HEK293 (cell line): ENCODE measurements around the gene LARGE1.

ENCODE experiments used
- CTCF ChIA-PET: fragments of 350-600 bp; formaldehyde crosslinking; extraction: SDS; loops from one replicate; lab custom pipeline; 2021; ENCODE audit warnings: antibody characterized with exemption; lab: Yijun Ruan, JAX
- POLR2A ChIA-PET: fragments of 300-600 bp; formaldehyde crosslinking; extraction: SDS; loops from one replicate; lab custom pipeline; 2020; ENCODE audit warnings: antibody characterized with exemption, inconsistent platforms; lab: Yijun Ruan, JAX
- H3K27ac ChIP-seq: fragments of 200-500 bp; sonication (Bioruptor generic); 2 replicates; pipeline ENCODE4 v1.5.1; 2014; ENCODE audit warnings: low read depth, low read length, control low read depth, inconsistent platforms; ENCODE audit errors: extremely low read depth
- H3K36me3 ChIP-seq, 2 experiments: fragments of 200-500 bp in 1 of 2; sonication (Bioruptor generic) in 1 of 2; 1 replicate in 1 of 2; 2 replicates in 1 of 2; pipeline ENCODE4 v1.5.1; 2014 to 2017; ENCODE audit warnings: inconsistent platforms in 2 of 2, low read length in 2 of 2; ENCODE audit not compliant: control insufficient read depth in 2 of 2, insufficient read depth in 1 of 2
- H3K4me1 ChIP-seq: fragments of 200-500 bp; sonication (Bioruptor generic); 2 replicates; pipeline ENCODE4 v1.5.1; 2014; ENCODE audit warnings: mild to moderate bottlenecking, low read length, inconsistent platforms; ENCODE audit not compliant: control insufficient read depth, insufficient read depth
- H3K4me3 ChIP-seq: 2 replicates; pipeline ENCODE4 v1.5.1; 2011; ENCODE audit warnings: low read depth, mild to moderate bottlenecking, control low read depth, low read length, moderate library complexity
- H3K9me3 ChIP-seq: fragments of 200-500 bp; sonication (Bioruptor generic); 2 replicates; pipeline ENCODE4 v1.5.1; 2014; ENCODE audit warnings: low read depth, low read length, inconsistent platforms; ENCODE audit not compliant: control insufficient read depth, insufficient read depth
- GFI1B ChIP-seq: fragments of 450-650 bp; formaldehyde crosslinking; IDR thresholded peaks from 2 replicates; pipeline ENCODE4 v1.5.1; 2016; ENCODE audit warnings: missing biosample characterization, missing genetic modification characterization
- KLF1 ChIP-seq: fragments of 450-650 bp; formaldehyde crosslinking; IDR thresholded peaks from 2 replicates; pipeline ENCODE4 v1.5.1; 2016; ENCODE audit warnings: missing biosample characterization, missing genetic modification characterization
- KLF9 ChIP-seq: fragments of 450-650 bp; formaldehyde crosslinking; IDR thresholded peaks from 2 replicates; pipeline ENCODE4 v1.5.1; 2016; ENCODE audit warnings: missing biosample characterization, missing genetic modification characterization, low read depth
- MEIS1 ChIP-seq: sonication (generic); formaldehyde crosslinking; IDR thresholded peaks from 2 replicates; pipeline ENCODE4 v1.8.1; 2022; ENCODE audit warnings: missing genetic modification reagents, mild to moderate bottlenecking, borderline replicate concordance
- MZF1 ChIP-seq: fragments of 450-650 bp; formaldehyde crosslinking; IDR thresholded peaks from 2 replicates; pipeline ENCODE4 v1.5.1; 2017; ENCODE audit warnings: missing biosample characterization, missing genetic modification characterization, borderline replicate concordance
- SALL2 ChIP-seq: fragments of 450-650 bp; formaldehyde crosslinking; IDR thresholded peaks from 2 replicates; pipeline ENCODE4 v1.5.0; 2017; ENCODE audit warnings: missing biosample characterization, mild to moderate bottlenecking, missing genetic modification characterization, borderline replicate concordance
- ZBTB48 ChIP-seq: fragments of 450-650 bp; formaldehyde crosslinking; IDR thresholded peaks from 2 replicates; pipeline ENCODE4 v1.5.1; 2016; ENCODE audit warnings: missing biosample characterization, missing genetic modification characterization
- ZNF114 ChIP-seq: fragments of 450-650 bp; formaldehyde crosslinking; IDR thresholded peaks from 2 replicates; pipeline ENCODE4 v1.5.0; 2017; ENCODE audit warnings: missing biosample characterization, missing genetic modification characterization
- ZNF138 ChIP-seq: fragments of 450-650 bp; formaldehyde crosslinking; IDR thresholded peaks from 2 replicates; pipeline ENCODE4 v1.5.1; 2016; ENCODE audit warnings: missing biosample characterization, missing genetic modification characterization, borderline replicate concordance
- ZNF391 ChIP-seq: fragments of 450-650 bp; formaldehyde crosslinking; IDR thresholded peaks from 2 replicates; pipeline ENCODE4 v1.5.1; 2016; ENCODE audit warnings: low read depth, missing biosample characterization, missing genetic modification characterization, borderline replicate concordance
- ZNF404 ChIP-seq: fragments of 450-650 bp; formaldehyde crosslinking; IDR thresholded peaks from 2 replicates; pipeline ENCODE4 v1.5.1; 2017; ENCODE audit warnings: missing biosample characterization, missing genetic modification characterization
- ZNF48 ChIP-seq: fragments of 450-650 bp; formaldehyde crosslinking; IDR thresholded peaks from 2 replicates; pipeline ENCODE4 v1.5.1; 2016; ENCODE audit warnings: missing biosample characterization, missing genetic modification characterization
- ZNF510 ChIP-seq: fragments of 450-650 bp; formaldehyde crosslinking; IDR thresholded peaks from 2 replicates; pipeline ENCODE4 v1.5.1; 2018; ENCODE audit warnings: mild to moderate bottlenecking, missing genetic modification characterization, missing biosample characterization; ENCODE audit not compliant: insufficient replicate concordance
- ZNF521 ChIP-seq: fragments of 450-650 bp; formaldehyde crosslinking; IDR thresholded peaks from 2 replicates; pipeline ENCODE4 v1.5.1; 2017; ENCODE audit warnings: missing biosample characterization, mild to moderate bottlenecking, missing genetic modification characterization
- ZNF549 ChIP-seq: fragments of 450-650 bp; IDR thresholded peaks from 2 replicates; pipeline ENCODE4 v1.5.1; 2018; ENCODE audit warnings: missing biosample characterization, missing genetic modification characterization, mild to moderate bottlenecking, inconsistent platforms, moderate library complexity
- ZNF747 ChIP-seq: fragments of 450-650 bp; formaldehyde crosslinking; IDR thresholded peaks from 2 replicates; pipeline ENCODE4 v1.5.1; 2016; ENCODE audit warnings: missing biosample characterization, missing genetic modification characterization
- TF ChIP-seq, protein P1 (sequence below): fragments of 450-650 bp; IDR thresholded peaks from 2 replicates; pipeline ENCODE4 v1.5.1; 2018; ENCODE audit warnings: missing biosample characterization, mild to moderate bottlenecking, missing genetic modification characterization
- TF ChIP-seq, protein P2 (sequence below): fragments of 450-650 bp; formaldehyde crosslinking; IDR thresholded peaks from 2 replicates; pipeline ENCODE4 v1.5.1; 2016; ENCODE audit warnings: missing biosample characterization, missing genetic modification characterization
- TF ChIP-seq, protein P3 (sequence below): fragments of 450-650 bp; formaldehyde crosslinking; IDR thresholded peaks from 2 replicates; pipeline ENCODE4 v1.5.1; 2016; ENCODE audit warnings: missing biosample characterization, missing genetic modification characterization
- TF ChIP-seq, protein P4 (sequence below): fragments of 450-650 bp; formaldehyde crosslinking; IDR thresholded peaks from 2 replicates; pipeline ENCODE4 v1.5.1; 2016; ENCODE audit warnings: missing biosample characterization, missing genetic modification characterization, low read depth
- TF ChIP-seq, protein P5 (sequence below): fragments of 450-650 bp; formaldehyde crosslinking; IDR thresholded peaks from 2 replicates; pipeline ENCODE4 v1.5.1; 2016; ENCODE audit warnings: missing biosample characterization, missing genetic modification characterization
- TF ChIP-seq, protein P6 (sequence below): fragments of 450-650 bp; formaldehyde crosslinking; IDR thresholded peaks from 2 replicates; pipeline ENCODE4 v1.5.1; 2016; ENCODE audit warnings: missing biosample characterization, missing genetic modification characterization

Gene LARGE1

DNA sequence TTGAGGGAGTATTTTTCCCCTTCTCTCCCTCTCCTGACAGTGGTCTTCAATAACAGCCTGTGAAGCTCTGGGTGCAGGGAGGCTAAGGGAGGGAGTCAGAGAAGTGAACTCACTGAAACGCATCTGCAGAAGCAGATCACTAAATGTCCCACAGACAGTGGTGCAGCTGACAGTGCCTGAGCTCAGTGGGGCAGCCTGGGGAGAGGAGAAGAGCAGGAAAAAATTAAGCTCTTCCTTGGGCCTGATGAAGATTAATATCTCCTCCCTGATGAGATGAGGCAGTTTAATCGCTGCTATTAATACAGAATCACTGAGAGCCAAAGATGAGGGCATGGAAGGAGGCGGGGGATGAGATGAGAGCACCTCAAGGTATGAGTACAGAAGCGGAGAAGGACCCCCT, 180.8 kb downstream of the LARGE1 start:
- no peak overlapping the region for H3K27ac ChIP-seq
- no peaks in the 10 kb centered on the region for H3K9me3 ChIP-seq
- no peak for TF ChIP-seq SALL2 (tag by site-specific recombination)
- no peak for TF ChIP-seq ZNF48
- TF ChIP-seq, protein P1, sequence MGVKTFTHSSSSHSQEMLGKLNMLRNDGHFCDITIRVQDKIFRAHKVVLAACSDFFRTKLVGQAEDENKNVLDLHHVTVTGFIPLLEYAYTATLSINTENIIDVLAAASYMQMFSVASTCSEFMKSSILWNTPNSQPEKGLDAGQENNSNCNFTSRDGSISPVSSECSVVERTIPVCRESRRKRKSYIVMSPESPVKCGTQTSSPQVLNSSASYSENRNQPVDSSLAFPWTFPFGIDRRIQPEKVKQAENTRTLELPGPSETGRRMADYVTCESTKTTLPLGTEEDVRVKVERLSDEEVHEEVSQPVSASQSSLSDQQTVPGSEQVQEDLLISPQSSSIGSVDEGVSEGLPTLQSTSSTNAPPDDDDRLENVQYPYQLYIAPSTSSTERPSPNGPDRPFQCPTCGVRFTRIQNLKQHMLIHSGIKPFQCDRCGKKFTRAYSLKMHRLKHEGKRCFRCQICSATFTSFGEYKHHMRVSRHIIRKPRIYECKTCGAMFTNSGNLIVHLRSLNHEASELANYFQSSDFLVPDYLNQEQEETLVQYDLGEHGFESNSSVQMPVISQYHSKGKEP = no peak
- no peak for TF ChIP-seq MEIS1 (CRISPR knock-in tag)
- no peak for TF ChIP-seq KLF9 (tag by site-specific recombination)
- no peak for TF ChIP-seq KLF1 (tag by site-specific recombination)
- TF ChIP-seq ZBTB48 (tag by site-specific recombination) = no peak
- no peak for TF ChIP-seq GFI1B (tag by site-specific recombination)
- TF ChIP-seq ZNF510 (tag by site-specific recombination) = no peak
- TF ChIP-seq, protein P2, sequence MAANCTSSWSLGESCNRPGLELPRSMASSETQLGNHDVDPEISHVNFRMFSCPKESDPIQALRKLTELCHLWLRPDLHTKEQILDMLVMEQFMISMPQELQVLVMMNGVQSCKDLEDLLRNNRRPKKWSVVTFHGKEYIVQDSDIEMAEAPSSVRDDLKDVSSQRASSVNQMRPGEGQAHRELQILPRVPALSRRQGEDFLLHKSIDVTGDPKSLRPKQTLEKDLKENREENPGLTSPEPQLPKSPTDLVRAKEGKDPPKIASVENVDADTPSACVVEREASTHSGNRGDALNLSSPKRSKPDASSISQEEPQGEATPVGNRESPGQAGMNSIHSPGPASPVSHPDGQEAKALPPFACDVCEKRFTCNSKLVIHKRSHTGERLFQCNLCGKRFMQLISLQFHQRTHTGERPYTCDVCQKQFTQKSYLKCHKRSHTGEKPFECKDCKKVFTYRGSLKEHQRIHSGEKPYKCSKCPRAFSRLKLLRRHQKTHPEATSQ = no peak
- TF ChIP-seq MZF1 (tag by site-specific recombination) = no peak
- no peak for TF ChIP-seq ZNF521 (tag by site-specific recombination)
- TF ChIP-seq, protein P3, sequence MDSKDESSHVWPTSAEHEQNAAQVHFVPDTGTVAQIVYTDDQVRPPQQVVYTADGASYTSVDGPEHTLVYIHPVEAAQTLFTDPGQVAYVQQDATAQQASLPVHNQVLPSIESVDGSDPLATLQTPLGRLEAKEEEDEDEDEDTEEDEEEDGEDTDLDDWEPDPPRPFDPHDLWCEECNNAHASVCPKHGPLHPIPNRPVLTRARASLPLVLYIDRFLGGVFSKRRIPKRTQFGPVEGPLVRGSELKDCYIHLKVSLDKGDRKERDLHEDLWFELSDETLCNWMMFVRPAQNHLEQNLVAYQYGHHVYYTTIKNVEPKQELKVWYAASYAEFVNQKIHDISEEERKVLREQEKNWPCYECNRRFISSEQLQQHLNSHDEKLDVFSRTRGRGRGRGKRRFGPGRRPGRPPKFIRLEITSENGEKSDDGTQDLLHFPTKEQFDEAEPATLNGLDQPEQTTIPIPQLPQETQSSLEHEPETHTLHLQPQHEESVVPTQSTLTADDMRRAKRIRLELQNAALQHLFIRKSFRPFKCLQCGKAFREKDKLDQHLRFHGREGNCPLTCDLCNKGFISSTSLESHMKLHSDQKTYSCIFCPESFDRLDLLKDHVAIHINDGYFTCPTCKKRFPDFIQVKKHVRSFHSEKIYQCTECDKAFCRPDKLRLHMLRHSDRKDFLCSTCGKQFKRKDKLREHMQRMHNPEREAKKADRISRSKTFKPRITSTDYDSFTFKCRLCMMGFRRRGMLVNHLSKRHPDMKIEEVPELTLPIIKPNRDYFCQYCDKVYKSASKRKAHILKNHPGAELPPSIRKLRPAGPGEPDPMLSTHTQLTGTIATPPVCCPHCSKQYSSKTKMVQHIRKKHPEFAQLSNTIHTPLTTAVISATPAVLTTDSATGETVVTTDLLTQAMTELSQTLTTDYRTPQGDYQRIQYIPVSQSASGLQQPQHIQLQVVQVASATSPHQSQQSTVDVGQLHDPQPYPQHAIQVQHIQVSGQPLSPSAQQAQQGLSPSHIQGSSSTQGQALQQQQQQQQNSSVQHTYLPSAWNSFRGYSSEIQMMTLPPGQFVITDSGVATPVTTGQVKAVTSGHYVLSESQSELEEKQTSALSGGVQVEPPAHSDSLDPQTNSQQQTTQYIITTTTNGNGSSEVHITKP = no peak
- TF ChIP-seq, protein P4, sequence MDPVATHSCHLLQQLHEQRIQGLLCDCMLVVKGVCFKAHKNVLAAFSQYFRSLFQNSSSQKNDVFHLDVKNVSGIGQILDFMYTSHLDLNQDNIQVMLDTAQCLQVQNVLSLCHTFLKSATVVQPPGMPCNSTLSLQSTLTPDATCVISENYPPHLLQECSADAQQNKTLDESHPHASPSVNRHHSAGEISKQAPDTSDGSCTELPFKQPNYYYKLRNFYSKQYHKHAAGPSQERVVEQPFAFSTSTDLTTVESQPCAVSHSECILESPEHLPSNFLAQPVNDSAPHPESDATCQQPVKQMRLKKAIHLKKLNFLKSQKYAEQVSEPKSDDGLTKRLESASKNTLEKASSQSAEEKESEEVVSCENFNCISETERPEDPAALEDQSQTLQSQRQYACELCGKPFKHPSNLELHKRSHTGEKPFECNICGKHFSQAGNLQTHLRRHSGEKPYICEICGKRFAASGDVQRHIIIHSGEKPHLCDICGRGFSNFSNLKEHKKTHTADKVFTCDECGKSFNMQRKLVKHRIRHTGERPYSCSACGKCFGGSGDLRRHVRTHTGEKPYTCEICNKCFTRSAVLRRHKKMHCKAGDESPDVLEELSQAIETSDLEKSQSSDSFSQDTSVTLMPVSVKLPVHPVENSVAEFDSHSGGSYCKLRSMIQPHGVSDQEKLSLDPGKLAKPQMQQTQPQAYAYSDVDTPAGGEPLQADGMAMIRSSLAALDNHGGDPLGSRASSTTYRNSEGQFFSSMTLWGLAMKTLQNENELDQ = no peak
- no peak for TF ChIP-seq ZNF391
- no peak for TF ChIP-seq ZNF404 (tag by site-specific recombination)
- TF ChIP-seq ZNF114 (tag by site-specific recombination) = no peak
- ChIA-PET CTCF (interaction anchor here (0.5 to 0.7 kb wide), 4 partner anchors 15 to 1275 kb away, joined by 3 to 4 read pairs (median 3); no protein-coding TSS in a partner anchor), POLR2A (no interaction called here)
- H3K4me3 ChIP-seq = no peak overlapping the region
- no peaks in the 10 kb centered on the region for H3K4me1 ChIP-seq
- H3K36me3 ChIP-seq = no peaks in the 10 kb centered on the region

DNA sequence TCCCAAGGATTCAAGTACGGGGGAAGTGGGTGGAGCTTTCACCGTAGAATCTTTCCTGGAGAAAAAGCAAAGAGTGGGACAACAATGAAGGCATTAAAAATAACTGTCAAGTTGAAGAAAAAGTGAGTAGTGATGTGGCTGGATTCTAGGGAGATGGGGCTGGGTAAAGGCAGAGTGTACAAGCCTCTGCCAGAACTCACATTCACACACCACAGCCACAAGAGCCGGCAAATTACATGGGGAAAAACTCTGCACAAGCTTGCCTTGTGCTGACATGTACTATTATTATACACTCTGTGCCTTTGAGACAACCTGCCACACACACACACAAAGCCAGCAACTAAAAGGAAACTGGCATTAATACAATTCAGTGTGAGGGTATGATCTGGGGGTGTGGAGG, 182.6 kb downstream of the LARGE1 start:
- no peak overlapping the region for H3K4me3 ChIP-seq
- no peak overlapping the region for H3K27ac ChIP-seq
- TF ChIP-seq, protein P5, sequence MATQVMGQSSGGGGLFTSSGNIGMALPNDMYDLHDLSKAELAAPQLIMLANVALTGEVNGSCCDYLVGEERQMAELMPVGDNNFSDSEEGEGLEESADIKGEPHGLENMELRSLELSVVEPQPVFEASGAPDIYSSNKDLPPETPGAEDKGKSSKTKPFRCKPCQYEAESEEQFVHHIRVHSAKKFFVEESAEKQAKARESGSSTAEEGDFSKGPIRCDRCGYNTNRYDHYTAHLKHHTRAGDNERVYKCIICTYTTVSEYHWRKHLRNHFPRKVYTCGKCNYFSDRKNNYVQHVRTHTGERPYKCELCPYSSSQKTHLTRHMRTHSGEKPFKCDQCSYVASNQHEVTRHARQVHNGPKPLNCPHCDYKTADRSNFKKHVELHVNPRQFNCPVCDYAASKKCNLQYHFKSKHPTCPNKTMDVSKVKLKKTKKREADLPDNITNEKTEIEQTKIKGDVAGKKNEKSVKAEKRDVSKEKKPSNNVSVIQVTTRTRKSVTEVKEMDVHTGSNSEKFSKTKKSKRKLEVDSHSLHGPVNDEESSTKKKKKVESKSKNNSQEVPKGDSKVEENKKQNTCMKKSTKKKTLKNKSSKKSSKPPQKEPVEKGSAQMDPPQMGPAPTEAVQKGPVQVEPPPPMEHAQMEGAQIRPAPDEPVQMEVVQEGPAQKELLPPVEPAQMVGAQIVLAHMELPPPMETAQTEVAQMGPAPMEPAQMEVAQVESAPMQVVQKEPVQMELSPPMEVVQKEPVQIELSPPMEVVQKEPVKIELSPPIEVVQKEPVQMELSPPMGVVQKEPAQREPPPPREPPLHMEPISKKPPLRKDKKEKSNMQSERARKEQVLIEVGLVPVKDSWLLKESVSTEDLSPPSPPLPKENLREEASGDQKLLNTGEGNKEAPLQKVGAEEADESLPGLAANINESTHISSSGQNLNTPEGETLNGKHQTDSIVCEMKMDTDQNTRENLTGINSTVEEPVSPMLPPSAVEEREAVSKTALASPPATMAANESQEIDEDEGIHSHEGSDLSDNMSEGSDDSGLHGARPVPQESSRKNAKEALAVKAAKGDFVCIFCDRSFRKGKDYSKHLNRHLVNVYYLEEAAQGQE (tag by site-specific recombination) = no peak
- TF ChIP-seq ZNF747 (no peak), ZNF138 (tag by site-specific recombination) (no peak), ZNF549 (tag by site-specific recombination) (no peak)
- TF ChIP-seq, protein P6, sequence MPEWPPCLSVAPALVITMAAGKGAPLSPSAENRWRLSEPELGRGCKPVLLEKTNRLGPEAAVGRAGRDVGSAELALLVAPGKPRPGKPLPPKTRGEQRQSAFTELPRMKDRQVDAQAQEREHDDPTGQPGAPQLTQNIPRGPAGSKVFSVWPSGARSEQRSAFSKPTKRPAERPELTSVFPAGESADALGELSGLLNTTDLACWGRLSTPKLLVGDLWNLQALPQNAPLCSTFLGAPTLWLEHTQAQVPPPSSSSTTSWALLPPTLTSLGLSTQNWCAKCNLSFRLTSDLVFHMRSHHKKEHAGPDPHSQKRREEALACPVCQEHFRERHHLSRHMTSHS = no peak
- no peaks in the 10 kb centered on the region for H3K36me3 ChIP-seq
- no peaks in the 10 kb centered on the region for H3K4me1 ChIP-seq
- no peaks in the 10 kb centered on the region for H3K9me3 ChIP-seq
- ChIA-PET POLR2A (no interaction called here), CTCF (interaction anchor here (0.6 kb wide), 1 partner anchor 49 kb away, joined by 3 read pairs; no protein-coding TSS in a partner anchor)
